Loucy (cell line): Measurements from ENCODE around the gene IQCK.

Experiments
- H2AFZ ChIP-seq: fragments of 200-600 bp; sonication (generic); 2 replicates; pipeline ENCODE4 v1.6.0; 2016; ENCODE audit warnings: antibody characterized with exemption, mild to moderate bottlenecking, low read length, moderate library complexity
- H3F3A ChIP-seq: fragments of 200-600 bp; 2 replicates; pipeline ENCODE4 v1.6.0; 2016; ENCODE audit warnings: antibody characterized with exemption, low read depth, mild to moderate bottlenecking
- H3K27me3 ChIP-seq: fragments of 200-600 bp; sonication (generic); 2 replicates; pipeline ENCODE4 v1.6.1; 2014; ENCODE audit warnings: low read length, mild to moderate bottlenecking; ENCODE audit not compliant: insufficient read depth, poor library complexity, severe bottlenecking
- H3K36me3 ChIP-seq: fragments of 200-600 bp; sonication (generic); 2 replicates; pipeline ENCODE4 v1.6.1; 2016; ENCODE audit warnings: low read length; ENCODE audit not compliant: insufficient read depth
- H3K4me1 ChIP-seq: fragments of 200-600 bp; sonication (generic); 2 replicates; pipeline ENCODE4 v1.5.1; 2014; ENCODE audit warnings: low read length, mild to moderate bottlenecking; ENCODE audit not compliant: insufficient read depth, poor library complexity, severe bottlenecking
- H3K4me2 ChIP-seq: fragments of 200-600 bp; sonication (generic); 2 replicates; pipeline ENCODE4 v1.6.0; 2014; ENCODE audit warnings: antibody characterized with exemption, low read length, low read depth, mild to moderate bottlenecking; ENCODE audit not compliant: poor library complexity, severe bottlenecking
- H3K4me3 ChIP-seq: fragments of 200-600 bp; sonication (generic); 2 replicates; pipeline ENCODE4 v1.5.1; 2014; ENCODE audit warnings: low read length, mild to moderate bottlenecking, mixed read lengths; ENCODE audit not compliant: poor library complexity, severe bottlenecking
- H3K79me2 ChIP-seq: fragments of 200-600 bp; sonication (generic); 2 replicates; pipeline ENCODE4 v1.6.1; 2014; ENCODE audit warnings: low read length; ENCODE audit not compliant: insufficient read depth
- H3K9ac ChIP-seq: fragments of 200-600 bp; sonication (generic); 2 replicates; pipeline ENCODE4 v1.6.0; 2014; ENCODE audit warnings: mild to moderate bottlenecking, low read depth, low read length, moderate library complexity; ENCODE audit not compliant: poor library complexity, severe bottlenecking
- H3K9me2 ChIP-seq: fragments of 200-600 bp; sonication (generic); replicated peaks from 2 replicates; pipeline ENCODE4 v1.6.1; 2016; ENCODE audit warnings: low read depth, low read length, mixed read lengths
- H3K9me3 ChIP-seq: fragments of 200-600 bp; sonication (generic); 2 replicates; pipeline ENCODE4 v1.6.1; 2014; ENCODE audit warnings: mild to moderate bottlenecking, antibody characterized with exemption, low read length, low read depth; ENCODE audit not compliant: insufficient read depth
- H4K20me1 ChIP-seq: fragments of 200-600 bp; sonication (generic); 2 replicates; pipeline ENCODE4 v1.6.0; 2014; ENCODE audit warnings: antibody characterized with exemption, low read length, mild to moderate bottlenecking; ENCODE audit not compliant: insufficient read depth, poor library complexity, severe bottlenecking
- EZH2phosphoT487 ChIP-seq: fragments of 200-600 bp; IDR thresholded peaks from 2 replicates; pipeline ENCODE4 v1.6.1; 2018; ENCODE audit warnings: antibody characterized with exemption, mild to moderate bottlenecking, moderate library complexity, borderline replicate concordance
- TF ChIP-seq, protein P1 (sequence below): fragments of 200-600 bp; sonication (generic); conservative IDR thresholded peaks from 2 replicates; pipeline ENCODE4 v1.5.1; 2014; ENCODE audit warnings: mild to moderate bottlenecking, antibody characterized with exemption, low read length

IQCK gene

DNA sequence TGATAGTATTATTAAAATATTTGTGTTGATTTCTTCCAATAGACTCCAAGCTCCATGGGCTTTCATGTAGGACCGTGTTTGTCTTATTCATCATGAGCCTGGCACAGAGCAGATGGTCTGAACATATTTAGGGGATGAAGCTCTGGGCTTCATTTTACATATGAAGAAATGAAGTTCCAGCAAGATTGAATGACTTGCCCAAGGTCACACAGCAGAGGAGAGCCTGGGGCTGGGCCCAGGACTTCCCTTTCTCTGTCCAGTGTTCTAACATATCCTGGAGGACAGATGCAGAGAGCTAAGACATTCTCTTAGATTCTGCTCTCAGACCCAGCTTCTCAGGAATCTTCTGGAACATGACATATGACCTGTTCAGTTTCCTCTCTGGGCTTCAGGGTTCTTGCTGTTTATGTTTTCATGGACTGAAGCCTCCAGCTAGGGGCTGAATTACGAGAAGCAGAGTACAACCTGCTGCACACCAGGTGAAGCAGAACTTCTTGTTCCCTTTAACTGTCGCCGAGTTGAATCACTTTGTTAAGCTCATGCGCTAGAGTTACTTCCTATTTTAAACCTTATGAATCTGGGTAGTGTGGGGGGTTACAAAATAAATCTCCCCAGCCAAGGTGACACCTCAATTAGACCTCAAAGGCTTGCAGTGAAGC is 113.0 kb downstream of the IQCK start:
- no peaks in the 10 kb centered on the region for H3K4me1 ChIP-seq

DNA sequence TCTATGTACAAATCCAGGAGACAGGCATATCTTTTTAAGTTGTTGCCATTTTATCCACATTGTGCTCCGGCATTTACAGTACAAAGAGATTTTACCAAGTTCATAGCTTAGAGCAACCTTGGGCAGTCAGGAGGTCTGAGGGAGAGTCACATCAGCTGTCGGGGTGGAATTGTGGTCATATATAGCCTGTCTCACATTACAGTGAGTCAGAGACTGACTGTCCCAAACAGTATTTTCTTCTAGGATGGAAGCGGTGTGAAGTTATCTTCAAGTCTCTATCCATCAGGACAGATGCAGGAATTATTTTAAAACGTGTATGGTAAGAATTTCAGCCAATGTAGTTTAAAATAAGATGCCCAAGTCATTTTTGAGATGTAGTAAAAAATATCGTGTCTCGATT is 113.6 kb downstream of the IQCK start:
- Histone ChIP-seq H3K9me3 (no peaks in the 10 kb centered on the region), H3K9ac (no peak overlapping the region), H3K4me3 (no peak overlapping the region), H3K9me2 (no peaks in the 10 kb centered on the region), H3K4me1 (no peaks in the 10 kb centered on the region), H3K79me2 (no peaks in the 10 kb centered on the region), H2AFZ (no peak overlapping the region), H3K4me2 (no peak overlapping the region), H4K20me1 (no peaks in the 10 kb centered on the region), H3K27me3 (no peaks in the 10 kb centered on the region), H3K36me3 (no peaks in the 10 kb centered on the region), H3F3A (no peaks in the 10 kb centered on the region)
- no peak for TF ChIP-seq EZH2phosphoT487
- TF ChIP-seq, protein P1, sequence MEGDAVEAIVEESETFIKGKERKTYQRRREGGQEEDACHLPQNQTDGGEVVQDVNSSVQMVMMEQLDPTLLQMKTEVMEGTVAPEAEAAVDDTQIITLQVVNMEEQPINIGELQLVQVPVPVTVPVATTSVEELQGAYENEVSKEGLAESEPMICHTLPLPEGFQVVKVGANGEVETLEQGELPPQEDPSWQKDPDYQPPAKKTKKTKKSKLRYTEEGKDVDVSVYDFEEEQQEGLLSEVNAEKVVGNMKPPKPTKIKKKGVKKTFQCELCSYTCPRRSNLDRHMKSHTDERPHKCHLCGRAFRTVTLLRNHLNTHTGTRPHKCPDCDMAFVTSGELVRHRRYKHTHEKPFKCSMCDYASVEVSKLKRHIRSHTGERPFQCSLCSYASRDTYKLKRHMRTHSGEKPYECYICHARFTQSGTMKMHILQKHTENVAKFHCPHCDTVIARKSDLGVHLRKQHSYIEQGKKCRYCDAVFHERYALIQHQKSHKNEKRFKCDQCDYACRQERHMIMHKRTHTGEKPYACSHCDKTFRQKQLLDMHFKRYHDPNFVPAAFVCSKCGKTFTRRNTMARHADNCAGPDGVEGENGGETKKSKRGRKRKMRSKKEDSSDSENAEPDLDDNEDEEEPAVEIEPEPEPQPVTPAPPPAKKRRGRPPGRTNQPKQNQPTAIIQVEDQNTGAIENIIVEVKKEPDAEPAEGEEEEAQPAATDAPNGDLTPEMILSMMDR = no peak

More for the DNA sequence above, 113.0 kb downstream of the IQCK start:
- Histone ChIP-seq H4K20me1 (no peaks in the 10 kb centered on the region), H3K4me2 (no peak overlapping the region), H3K4me3 (no peak overlapping the region), H3K79me2 (no peaks in the 10 kb centered on the region), H3K9ac (no peak overlapping the region), H3K9me3 (no peaks in the 10 kb centered on the region), H3K27me3 (no peaks in the 10 kb centered on the region), H3F3A (no peaks in the 10 kb centered on the region), H3K36me3 (no peaks in the 10 kb centered on the region), H3K9me2 (no peaks in the 10 kb centered on the region), H2AFZ (no peak overlapping the region)
- TF ChIP-seq, protein P1 = no peak
- TF ChIP-seq EZH2phosphoT487 = no peak

DNA sequence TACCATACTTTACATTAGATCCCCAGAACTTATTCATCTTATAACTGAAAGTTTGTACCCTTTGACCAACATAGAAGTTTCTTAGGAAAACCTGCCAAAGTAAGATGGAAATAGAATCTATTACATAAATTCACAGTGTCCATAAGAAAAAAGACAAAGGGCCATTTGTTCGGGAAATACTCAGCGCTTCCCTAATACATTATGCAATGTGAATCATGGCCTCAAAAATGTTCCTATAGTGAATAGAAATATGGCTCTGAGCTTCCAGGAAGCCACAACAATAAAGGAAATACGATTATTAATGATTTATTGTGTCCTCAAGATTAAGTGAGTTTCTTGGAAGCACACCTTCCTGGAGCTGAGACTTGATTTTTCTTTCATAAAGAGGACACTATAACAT is 115.1 kb downstream of the IQCK start:
- Histone ChIP-seq H3K27me3 (no peaks in the 10 kb centered on the region), H3K36me3 (no peaks in the 10 kb centered on the region), H3K4me3 (no peak overlapping the region), H3K79me2 (no peaks in the 10 kb centered on the region), H3K9me2 (no peaks in the 10 kb centered on the region), H3K4me2 (no peak overlapping the region), H3K9me3 (no peaks in the 10 kb centered on the region), H4K20me1 (no peaks in the 10 kb centered on the region), H3K9ac (no peak overlapping the region), H2AFZ (no peak overlapping the region), H3F3A (no peaks in the 10 kb centered on the region), H3K4me1 (no peaks in the 10 kb centered on the region)
- no peak for TF ChIP-seq EZH2phosphoT487
- TF ChIP-seq, protein P1 = no peak
